Stimulated activated CD4-positive, alpha-beta T cell treated with anti-CD3 and anti-CD28 coated beads, Interleukin-2, amount 100 ng/mL, for 24 hours (primary cell): Measurements from ENCODE around the gene GALNT6.

Experiments
- DNase-seq, 2 donors: peaks; one replicate each; pipeline ENCODE4 v3.0.0-alpha.2; 2020

The GALNT6 gene

GRCh38 chr12:51381226-51382079 is 9.8 kb downstream of the GALNT6 start:
- no peak for DNase-seq

- no peak for DNase-seq
Measured at GRCh38 chr12:51379571-51379970, 11.6 kb downstream of the GALNT6 start.

GRCh38 chr12:51378749-51379148 is 12.5 kb downstream of the GALNT6 start:
- DNase-seq, result no peak

- DNase-seq, result no peak
Measured at GRCh38 chr12:51377099-51377984, 13.9 kb downstream of the GALNT6 start.

GRCh38 chr12:51374856-51375255 is 16.4 kb downstream of the GALNT6 start:
- DNase-seq, result no peak

GRCh38 chr12:51374361-51374760 is 16.8 kb downstream of the GALNT6 start:
- no peak for DNase-seq

GRCh38 chr12:51373187-51373586 is 18.0 kb downstream of the GALNT6 start:
- DNase-seq, result no peak

GRCh38 chr12:51372021-51372420 is 19.2 kb downstream of the GALNT6 start:
- DNase-seq, result no peak

GRCh38 chr12:51371295-51371953 is 19.8 kb downstream of the GALNT6 start:
- no peak for DNase-seq

- DNase-seq, result no peak
Measured at GRCh38 chr12:51370667-51371066, 20.5 kb downstream of the GALNT6 start.

GRCh38 chr12:51369581-51369980 is 21.6 kb downstream of the GALNT6 start:
- DNase-seq, result no peak

GRCh38 chr12:51368640-51369517 is 22.3 kb downstream of the GALNT6 start:
- peak; percentile 79 to 80 for DNase-seq

GRCh38 chr12:51365276-51365675 is 25.9 kb downstream of the GALNT6 start:
- no peak for DNase-seq

GRCh38 chr12:51364001-51364400 is 27.2 kb downstream of the GALNT6 start:
- no peak for DNase-seq

- no peak for DNase-seq
Measured at GRCh38 chr12:51362747-51363342, 28.4 kb downstream of the GALNT6 start.

- DNase-seq, result no peak
Measured at GRCh38 chr12:51362307-51362706, 28.9 kb downstream of the GALNT6 start.

- no peak for DNase-seq
Measured at GRCh38 chr12:51361161-51362016, 29.8 kb downstream of the GALNT6 start.

GRCh38 chr12:51360315-51360714 is 30.9 kb downstream of the GALNT6 start:
- DNase-seq, result no peak

- no peak for DNase-seq
Measured at GRCh38 chr12:51359851-51360250, 31.4 kb downstream of the GALNT6 start.

- no peak for DNase-seq
Measured at GRCh38 chr12:51358496-51358895, 32.7 kb downstream of the GALNT6 start.
